Measurements from ENCODE around the gene ZRANB1. TPM values are rescaled to one million over a fixed set of nuclear protein-coding genes. Genes with fewer than 3 reads are reported as not detected.

ZRANB1 gene
- total RNA-seq, 1 donor = 22.3 TPM

GRCh38 chr10:124991835-124992234 is 49.9 kb downstream of the ZRANB1 start:
- TF ChIP-seq CTCF (IDR thresholded peaks at IDR 0.05; ENCODE audit: insufficient read depth, low read length) = no peak
- no peak overlapping the region for H3K4me3 ChIP-seq (ENCODE audit: low read depth, low read length)
- DNase-seq (ENCODE audit: low read depth) = no peak

GRCh38 chr10:124992462-124993344 is 50.8 kb downstream of the ZRANB1 start:
- peak; percentile 75 for DNase-seq (ENCODE audit: low read depth)
- TF ChIP-seq CTCF (IDR thresholded peaks at IDR 0.05; ENCODE audit: insufficient read depth, low read length) = peak; percentile 63

GRCh38 chr10:124993345-124993708 is 51.4 kb downstream of the ZRANB1 start:
- no peak for DNase-seq (ENCODE audit: low read depth)
- no peak for TF ChIP-seq CTCF (IDR thresholded peaks at IDR 0.05; ENCODE audit: insufficient read depth, low read length)
- H3K4me3 ChIP-seq (ENCODE audit: low read depth, low read length) = no peak overlapping the region

More at GRCh38 chr10:124992462-124993344, 50.8 kb downstream of the ZRANB1 start:
- H3K4me3 ChIP-seq (ENCODE audit: low read depth, low read length) = no peak overlapping the region

GRCh38 chr10:124993736-124994451 is 52.0 kb downstream of the ZRANB1 start:
- H3K4me3 ChIP-seq (ENCODE audit: low read depth, low read length) = no peak overlapping the region
- no peak for TF ChIP-seq CTCF (IDR thresholded peaks at IDR 0.05; ENCODE audit: insufficient read depth, low read length)
- DNase-seq (ENCODE audit: low read depth) = no peak

GRCh38 chr10:124994573-124995473 is 52.9 kb downstream of the ZRANB1 start:
- no peak for TF ChIP-seq CTCF (IDR thresholded peaks at IDR 0.05; ENCODE audit: insufficient read depth, low read length)
- no peak for DNase-seq (ENCODE audit: low read depth)
- no peak overlapping the region for H3K4me3 ChIP-seq (ENCODE audit: low read depth, low read length)

- no peak for TF ChIP-seq CTCF (IDR thresholded peaks at IDR 0.05; ENCODE audit: insufficient read depth, low read length)
- no peak for DNase-seq (ENCODE audit: low read depth)
- no peak overlapping the region for H3K4me3 ChIP-seq (ENCODE audit: low read depth, low read length)
These were observed 53.7 kb downstream of the ZRANB1 start for GRCh38 chr10:124995605-124996004.

Data from fibroblast of the aortic adventitia (primary cell).